Body of pancreas (tissue), 4 donors: ENCODE results near the gene G3BP1. TPM values are rescaled to one million over a fixed set of nuclear protein-coding genes. Genes with fewer than 3 reads are reported as not detected.

Experiments
- ATAC-seq: fragments of 150-250 bp; one replicate; pipeline ENCODE4 v1.9.1; 2016
- DNase-seq, 4 donors: peaks; one replicate each; pipeline ENCODE4 v3.0.0-alpha.2; 2019
- H3K27ac ChIP-seq, 4 donors: fragments of 200-600 bp; sonication (generic); 1 replicate in 3 of 4; 2 replicates in 1 of 4; pipeline versions ENCODE4 v1.5.1 to v1.6.1; 2016 to 2019; ENCODE audit warnings: mild to moderate bottlenecking in 1 of 4, mixed read lengths in 1 of 4, moderate library complexity in 1 of 4
- H3K27me3 ChIP-seq, 2 donors: fragments of 200-600 bp; sonication (generic); one replicate each; pipeline ENCODE4 v1.6.0; 2016; ENCODE audit warnings: mild to moderate bottlenecking in 1 of 2
- H3K36me3 ChIP-seq, 2 donors: fragments of 200-600 bp; sonication (generic); replicated peaks in 1 of 2; 2 replicates each; pipeline ENCODE4 v1.5.1; 2016; ENCODE audit warnings: low read depth in 2 of 2; ENCODE audit not compliant: insufficient read depth in 1 of 2
- H3K4me1 ChIP-seq: fragments of 200-600 bp; sonication (generic); one replicate; pipeline ENCODE4 v1.6.0; 2016
- H3K4me3 ChIP-seq, 2 donors: fragments of 200-600 bp; sonication (generic); 1 replicate in 1 of 2; 2 replicates in 1 of 2; pipeline ENCODE4 v1.5.1; 2016 to 2019
- H3K9me3 ChIP-seq, 3 donors: fragments of 200-600 bp; sonication (generic); 1 replicate in 2 of 3; 2 replicates in 1 of 3; pipeline ENCODE4 v1.5.1; 2016
- POLR2A ChIP-seq, 3 donors: fragments of 450-650 bp; IDR thresholded peaks; one replicate each; pipeline ENCODE4 v1.6.1; 2016; ENCODE audit warnings: antibody characterized with exemption in 3 of 3, mild to moderate bottlenecking in 2 of 3
- WGBS, 2 donors: methylation state at CpG; one replicate each; pipeline ENCODE4 v1.1.5; 2017; 5-methylcytosine and 5-hydroxymethylcytosine counted together
- intact Hi-C: fragments of 100-400 bp; cut with DNase I; formaldehyde crosslinking; loops from one replicate; pipeline ENCODE4 v1.15.1; 2023
- total RNA-seq, 2 donors: library from RNA; depleted of rRNA; stranded (reverse); fragments of >200 nt; gene quantifications; one replicate each; pipeline ENCODE4 v1.1.0, GENCODE V29; 2016
- TF ChIP-seq, protein P1 (sequence below), 7 experiments: fragments of 450-650 bp in 4 of 7; fragments of 200-600 bp in 3 of 7; sonication (generic) in 3 of 7; IDR thresholded peaks; one replicate each; pipeline ENCODE4 v1.5.1; 2016 to 2019; ENCODE audit warnings: antibody characterized with exemption in 7 of 7

Gene G3BP1
- total RNA-seq, 2 donors from 2014 or later: 34.6 to 64.3 TPM

DNA sequence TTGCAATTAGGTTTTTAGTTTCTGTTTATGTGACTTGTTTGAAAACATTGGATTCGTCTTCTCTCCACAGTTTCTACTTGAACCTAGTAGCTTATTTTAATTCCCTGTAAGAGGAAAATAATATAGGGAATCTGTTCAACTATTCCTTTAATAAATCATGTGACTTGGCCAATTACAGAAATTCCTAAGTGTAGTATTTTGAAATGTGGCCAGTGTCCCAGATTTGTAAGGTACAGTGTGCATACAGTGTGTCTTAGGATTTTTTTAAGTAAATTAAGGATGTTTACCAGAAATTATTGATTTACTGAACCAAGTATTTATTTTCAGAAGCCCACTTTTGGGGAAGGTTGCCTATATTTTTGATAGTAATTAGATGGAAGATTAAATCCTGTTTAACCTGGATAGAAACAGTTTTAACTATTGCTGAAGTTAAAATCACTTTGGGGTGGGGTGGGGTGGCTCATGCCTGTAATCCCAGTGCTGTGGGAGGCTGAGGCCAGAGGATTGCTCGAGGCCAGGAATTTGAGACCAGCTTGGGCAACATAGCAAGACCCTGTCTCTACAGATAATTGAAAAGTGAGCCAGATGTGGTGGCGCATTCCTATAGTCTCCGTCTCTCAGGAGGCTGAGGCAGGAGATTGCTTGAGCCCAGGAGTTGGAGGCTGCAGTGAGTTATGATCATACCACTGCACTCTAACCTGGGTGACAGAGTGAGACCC, 36.9 kb downstream of the G3BP1 start:
- ATAC-seq (no peak), DNase-seq (no peak)
- intact Hi-C loops: no loop called here
- no peaks in the 10 kb centered on the region for H3K27me3 ChIP-seq
- TF ChIP-seq, protein P1, sequence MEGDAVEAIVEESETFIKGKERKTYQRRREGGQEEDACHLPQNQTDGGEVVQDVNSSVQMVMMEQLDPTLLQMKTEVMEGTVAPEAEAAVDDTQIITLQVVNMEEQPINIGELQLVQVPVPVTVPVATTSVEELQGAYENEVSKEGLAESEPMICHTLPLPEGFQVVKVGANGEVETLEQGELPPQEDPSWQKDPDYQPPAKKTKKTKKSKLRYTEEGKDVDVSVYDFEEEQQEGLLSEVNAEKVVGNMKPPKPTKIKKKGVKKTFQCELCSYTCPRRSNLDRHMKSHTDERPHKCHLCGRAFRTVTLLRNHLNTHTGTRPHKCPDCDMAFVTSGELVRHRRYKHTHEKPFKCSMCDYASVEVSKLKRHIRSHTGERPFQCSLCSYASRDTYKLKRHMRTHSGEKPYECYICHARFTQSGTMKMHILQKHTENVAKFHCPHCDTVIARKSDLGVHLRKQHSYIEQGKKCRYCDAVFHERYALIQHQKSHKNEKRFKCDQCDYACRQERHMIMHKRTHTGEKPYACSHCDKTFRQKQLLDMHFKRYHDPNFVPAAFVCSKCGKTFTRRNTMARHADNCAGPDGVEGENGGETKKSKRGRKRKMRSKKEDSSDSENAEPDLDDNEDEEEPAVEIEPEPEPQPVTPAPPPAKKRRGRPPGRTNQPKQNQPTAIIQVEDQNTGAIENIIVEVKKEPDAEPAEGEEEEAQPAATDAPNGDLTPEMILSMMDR (IDR thresholded peaks at IDR 0.05): no peak
- TF ChIP-seq POLR2A (IDR thresholded peaks at IDR 0.05): no peak
- 83 to 93% methylated on average over 4 of the region's 4 CpGs for WGBS, 2 donors
- H3K36me3 ChIP-seq: peaks cover 0 to 9% of the 10 kb centered on the region in 2 donors
- no peak overlapping the region for H3K27ac ChIP-seq
- H3K4me1 ChIP-seq: no peaks in the 10 kb centered on the region
- H3K4me3 ChIP-seq: no peak overlapping the region
- H3K9me3 ChIP-seq: no peaks in the 10 kb centered on the region

DNA sequence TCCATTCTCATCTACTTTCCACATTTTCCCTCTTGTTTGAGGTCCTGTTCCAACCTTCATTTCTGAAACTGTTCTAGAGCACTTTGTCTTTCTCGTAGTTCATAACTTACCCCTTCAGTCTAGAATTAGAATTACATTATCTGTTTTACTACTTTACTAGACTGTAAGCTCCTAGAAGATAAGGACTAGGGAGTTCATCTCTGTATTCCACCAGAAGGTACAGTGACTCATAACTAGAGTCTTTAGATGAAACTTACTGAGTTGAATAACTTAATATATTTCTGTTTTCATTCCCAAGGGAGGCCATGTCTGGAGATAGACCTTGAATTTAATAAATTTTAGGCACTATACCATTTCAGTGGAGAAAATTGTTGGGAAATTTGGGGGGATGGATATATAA, 38.7 kb downstream of the G3BP1 start:
- H3K27ac ChIP-seq: no peak overlapping the region
- TF ChIP-seq, protein P1 (IDR thresholded peaks at IDR 0.05): no peak
- TF ChIP-seq POLR2A (IDR thresholded peaks at IDR 0.05): no peak
- H3K9me3 ChIP-seq: no peaks in the 10 kb centered on the region
- intact Hi-C loops: no loop called here
- H3K4me3 ChIP-seq: no peak overlapping the region
- no peak for ATAC-seq
- peaks cover 0 to 7% of the 10 kb centered on the region in 2 donors for H3K36me3 ChIP-seq
- no peak for DNase-seq
- H3K4me1 ChIP-seq: no peaks in the 10 kb centered on the region
- WGBS, 2 donors: 58 to 95% methylated on average over 1 of the region's 1 CpG
- H3K27me3 ChIP-seq: no peaks in the 10 kb centered on the region

DNA sequence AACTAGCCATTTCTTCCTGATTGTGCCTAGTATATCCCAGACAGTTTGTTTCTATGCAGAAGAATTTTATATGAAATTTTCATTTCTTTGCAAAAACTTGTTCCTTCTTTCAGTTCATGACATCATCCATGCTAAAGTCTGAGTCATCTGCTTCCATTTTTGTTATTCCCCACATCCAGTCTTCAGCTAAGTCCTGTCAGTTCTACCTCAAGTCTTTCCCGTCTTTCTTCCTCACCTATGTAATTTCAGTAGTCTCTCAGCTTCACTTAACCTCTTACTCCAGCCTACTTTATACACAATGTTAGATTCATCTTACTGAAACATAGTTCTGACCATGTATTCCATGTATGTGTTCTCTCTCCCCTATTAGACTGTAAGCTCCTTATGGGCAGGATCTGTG, 39.1 kb downstream of the G3BP1 start:
- peaks cover 0 to 7% of the 10 kb centered on the region in 2 donors for H3K36me3 ChIP-seq
- ATAC-seq: no peak

DNA sequence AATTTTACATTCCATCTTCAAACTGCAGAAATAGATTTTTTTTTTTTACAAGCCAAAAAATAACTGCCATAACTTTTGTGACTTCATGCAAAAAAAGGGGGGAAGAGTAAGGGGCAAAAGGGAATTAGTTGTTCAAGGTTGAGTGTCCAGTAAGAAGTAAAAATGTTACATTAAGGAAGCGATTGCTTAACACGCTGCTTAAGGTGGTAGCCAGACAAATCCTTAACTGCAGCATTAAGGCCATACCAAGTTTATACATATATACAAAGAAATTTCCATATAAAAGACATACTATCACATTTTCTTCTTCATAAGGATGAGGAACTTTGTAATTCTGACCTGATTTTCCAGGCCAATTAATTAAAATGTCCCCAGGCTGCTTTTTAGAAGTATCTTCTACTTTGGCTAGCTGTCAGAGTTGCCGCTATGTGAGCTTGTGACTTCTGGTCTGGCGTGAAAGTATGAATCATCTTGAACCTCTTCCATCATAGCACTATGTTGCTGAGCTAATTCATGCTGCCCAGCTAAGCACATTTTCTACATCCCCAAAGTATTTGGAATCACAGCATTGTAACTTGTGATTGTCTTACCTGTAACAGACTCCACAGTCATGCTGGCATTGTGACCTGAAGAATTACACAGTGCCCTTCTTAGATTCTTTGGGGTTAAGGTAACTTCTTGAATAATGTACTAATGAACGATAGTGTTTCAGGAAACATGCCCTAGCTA, 40.0 kb downstream of the G3BP1 start:
- no peaks in the 10 kb centered on the region for H3K27me3 ChIP-seq
- H3K9me3 ChIP-seq: no peaks in the 10 kb centered on the region
- ATAC-seq: no peak
- no peak overlapping the region for H3K4me3 ChIP-seq
- 89 to 95% methylated on average over 5 of the region's 5 CpGs for WGBS, 2 donors
- peaks cover 0 to 7% of the 10 kb centered on the region in 2 donors for H3K36me3 ChIP-seq
- intact Hi-C loops: no loop called here
- no peaks in the 10 kb centered on the region for H3K4me1 ChIP-seq
- H3K27ac ChIP-seq: no peak overlapping the region
- no peak for DNase-seq
- TF ChIP-seq, protein P1 (IDR thresholded peaks at IDR 0.05): no peak
- TF ChIP-seq POLR2A (IDR thresholded peaks at IDR 0.05): no peak

More for the DNA sequence above, 39.1 kb downstream of the G3BP1 start:
- TF ChIP-seq POLR2A (IDR thresholded peaks at IDR 0.05): no peak
- TF ChIP-seq, protein P1 (IDR thresholded peaks at IDR 0.05): no peak
- Histone ChIP-seq H3K9me3 (no peaks in the 10 kb centered on the region), H3K4me1 (no peaks in the 10 kb centered on the region), H3K4me3 (no peak overlapping the region), H3K27ac (no peak overlapping the region), H3K27me3 (no peaks in the 10 kb centered on the region)
- 83 to 100% methylated on average over 1 of the region's 1 CpG for WGBS, 2 donors
- intact Hi-C loops: no loop called here
- DNase-seq: no peak
